Measurements from ENCODE around the gene FAM47A. TPM values are rescaled to one million over a fixed set of nuclear protein-coding genes. Genes with fewer than 3 reads are reported as not detected.

The FAM47A gene
- total and polyA plus RNA-seq, 12 donors, result not detected

DNA sequence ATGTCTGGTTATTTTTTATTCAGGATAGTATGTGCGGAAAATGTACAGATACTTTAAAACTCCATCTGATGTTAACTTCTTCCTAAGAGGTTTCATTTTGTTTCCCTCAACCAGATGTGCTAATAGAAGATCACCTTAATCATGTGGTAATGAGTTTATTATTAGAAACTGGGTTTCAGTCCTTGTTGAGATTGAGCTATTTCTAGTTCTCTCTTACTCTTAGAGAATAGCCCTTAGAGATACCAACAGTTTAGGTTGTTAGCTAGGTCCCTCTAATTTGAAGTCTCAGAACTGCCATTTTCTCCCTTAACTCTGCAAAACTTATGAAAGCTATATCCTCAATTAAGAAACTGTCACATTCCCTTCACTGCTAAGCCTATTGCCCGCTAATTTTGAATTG is 13.0 kb downstream of the FAM47A start:
- intact Hi-C loops (cut with DNase I), result no loop called here
- no peaks in the 10 kb centered on the region for H3K36me3 ChIP-seq (replicated peaks in 1 of 2)
- no peaks in the 10 kb centered on the region for H3K4me1 ChIP-seq (replicated peaks in 1 of 2)
- H3K4me3 ChIP-seq, result no peak overlapping the region
- no peak for DNase-seq
- no peak overlapping the region for H3K27ac ChIP-seq
- 33 to 51% (median 40%) methylated on average over 2 of the region's 2 CpGs for WGBS, 4 donors
- no peaks in the 10 kb centered on the region for H3K27me3 ChIP-seq
- TF ChIP-seq, protein P1, sequence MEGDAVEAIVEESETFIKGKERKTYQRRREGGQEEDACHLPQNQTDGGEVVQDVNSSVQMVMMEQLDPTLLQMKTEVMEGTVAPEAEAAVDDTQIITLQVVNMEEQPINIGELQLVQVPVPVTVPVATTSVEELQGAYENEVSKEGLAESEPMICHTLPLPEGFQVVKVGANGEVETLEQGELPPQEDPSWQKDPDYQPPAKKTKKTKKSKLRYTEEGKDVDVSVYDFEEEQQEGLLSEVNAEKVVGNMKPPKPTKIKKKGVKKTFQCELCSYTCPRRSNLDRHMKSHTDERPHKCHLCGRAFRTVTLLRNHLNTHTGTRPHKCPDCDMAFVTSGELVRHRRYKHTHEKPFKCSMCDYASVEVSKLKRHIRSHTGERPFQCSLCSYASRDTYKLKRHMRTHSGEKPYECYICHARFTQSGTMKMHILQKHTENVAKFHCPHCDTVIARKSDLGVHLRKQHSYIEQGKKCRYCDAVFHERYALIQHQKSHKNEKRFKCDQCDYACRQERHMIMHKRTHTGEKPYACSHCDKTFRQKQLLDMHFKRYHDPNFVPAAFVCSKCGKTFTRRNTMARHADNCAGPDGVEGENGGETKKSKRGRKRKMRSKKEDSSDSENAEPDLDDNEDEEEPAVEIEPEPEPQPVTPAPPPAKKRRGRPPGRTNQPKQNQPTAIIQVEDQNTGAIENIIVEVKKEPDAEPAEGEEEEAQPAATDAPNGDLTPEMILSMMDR (IDR thresholded peaks at IDR 0.05), result no peak
- no peak for TF ChIP-seq POLR2A (IDR thresholded peaks at IDR 0.05)
- H3K9me3 ChIP-seq (replicated peaks in 1 of 3), result no peaks in the 10 kb centered on the region

DNA sequence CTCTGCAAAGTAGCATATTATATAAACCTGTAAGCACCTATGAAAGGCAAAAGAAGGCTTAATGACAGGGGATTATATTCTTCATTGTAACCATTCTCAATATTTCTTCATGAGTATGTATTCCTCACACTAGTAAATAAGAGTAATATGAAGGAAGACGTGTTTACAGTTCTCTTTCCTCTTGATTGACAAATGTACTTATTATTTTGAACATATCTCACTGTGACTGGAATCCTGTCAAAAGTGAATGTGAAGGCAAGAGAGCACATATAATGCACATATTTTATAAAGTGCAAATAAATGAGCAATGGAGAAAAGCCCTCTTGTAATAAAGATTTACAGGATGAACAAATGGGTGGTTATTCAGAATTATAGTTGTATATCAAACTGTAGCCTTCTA is 19.7 kb downstream of the FAM47A start:
- intact Hi-C loops (cut with DNase I), result no loop called here
- TF ChIP-seq POLR2A (IDR thresholded peaks at IDR 0.05), result no peak
- TF ChIP-seq, protein P1 (IDR thresholded peaks at IDR 0.05), result no peak
- Histone ChIP-seq H3K9me3 (replicated peaks in 1 of 3) (no peaks in the 10 kb centered on the region), H3K4me3 (no peak overlapping the region), H3K27me3 (no peaks in the 10 kb centered on the region), H3K27ac (no peak overlapping the region), H3K36me3 (replicated peaks in 1 of 2) (no peaks in the 10 kb centered on the region), H3K4me1 (replicated peaks in 1 of 2) (no peaks in the 10 kb centered on the region)
- 42 to 75% (median 63%) methylated on average over 1 of the region's 1 CpG for WGBS, 4 donors
- DNase-seq, result no peak
